DOHH2 (cell line): ENCODE measurements around the gene KRT2.

Source experiments
- H3F3A ChIP-seq: fragments of 200-600 bp; sonication (generic), shearing (Covaris generic); 2 replicates; pipeline ENCODE4 v1.6.0; 2016; ENCODE audit warnings: antibody characterized with exemption, mild to moderate bottlenecking; ENCODE audit not compliant: control insufficient read depth, insufficient read depth
- H3K27ac ChIP-seq: fragments of 200-600 bp; sonication (generic); 2 replicates; pipeline ENCODE4 v1.5.1; 2014; ENCODE audit warnings: low read depth, mild to moderate bottlenecking, low read length, moderate library complexity
- H3K27me3 ChIP-seq: fragments of 200-600 bp; sonication (generic); 2 replicates; pipeline ENCODE4 v1.6.1; 2014; ENCODE audit warnings: mild to moderate bottlenecking, low read length, mixed read lengths; ENCODE audit not compliant: control insufficient read depth
- H3K36me3 ChIP-seq: fragments of 200-600 bp; sonication (generic); 2 replicates; pipeline ENCODE4 v1.6.1; 2014; ENCODE audit warnings: mild to moderate bottlenecking, low read length, moderate library complexity, mixed read lengths; ENCODE audit not compliant: control insufficient read depth
- H3K4me1 ChIP-seq: fragments of 200-600 bp; sonication (generic); 2 replicates; pipeline ENCODE4 v1.6.1; 2014; ENCODE audit warnings: mild to moderate bottlenecking, low read length, mixed read lengths; ENCODE audit not compliant: control insufficient read depth
- H3K4me2 ChIP-seq: fragments of 200-600 bp; sonication (generic); 2 replicates; pipeline ENCODE4 v1.6.0; 2014; ENCODE audit warnings: mild to moderate bottlenecking, low read length, moderate library complexity
- H3K4me3 ChIP-seq: fragments of 200-600 bp; sonication (generic); 2 replicates; pipeline ENCODE4 v1.5.1; 2014; ENCODE audit warnings: mild to moderate bottlenecking, low read length, mixed read lengths
- H3K79me2 ChIP-seq: fragments of 200-600 bp; sonication (generic); 2 replicates; pipeline ENCODE4 v1.6.1; 2014; ENCODE audit warnings: mild to moderate bottlenecking, low read length, mixed read lengths; ENCODE audit not compliant: control insufficient read depth
- H3K9me2 ChIP-seq: fragments of 200-600 bp; sonication (generic); replicated peaks from 2 replicates; pipeline ENCODE4 v1.6.1; 2014; ENCODE audit warnings: mild to moderate bottlenecking, low read length, mixed read lengths; ENCODE audit not compliant: control insufficient read depth
- H3K9me3 ChIP-seq: fragments of 200-600 bp; sonication (generic); 2 replicates; pipeline ENCODE4 v1.6.1; 2014; ENCODE audit warnings: antibody characterized with exemption, low read length, mixed read lengths; ENCODE audit not compliant: control insufficient read depth, insufficient read depth
- H4K20me1 ChIP-seq: fragments of 200-600 bp; sonication (generic); 2 replicates; pipeline ENCODE4 v1.6.0; 2014; ENCODE audit warnings: low read depth, mild to moderate bottlenecking, antibody characterized with exemption, low read length, moderate library complexity; ENCODE audit not compliant: control insufficient read depth, insufficient read depth
- EZH2phosphoT487 ChIP-seq: fragments of 200-600 bp; sonication (generic); IDR thresholded peaks from 2 replicates; pipeline ENCODE4 v1.6.1; 2017; ENCODE audit warnings: borderline replicate concordance, mild to moderate bottlenecking, antibody characterized with exemption, low read length, moderate library complexity, mixed read lengths
- TF ChIP-seq, protein P1 (sequence below): fragments of 200-600 bp; sonication (generic); IDR thresholded peaks from one replicate; pipeline ENCODE4 v1.5.1; 2014; ENCODE audit warnings: antibody characterized with exemption, mild to moderate bottlenecking, low read depth, low read length; ENCODE audit not compliant: poor library complexity, severe bottlenecking

Gene KRT2

GRCh38 chr12:52615912-52616311 lies 36.1 kb downstream of the KRT2 start:
- Histone ChIP-seq H3K27me3 (peaks cover 13% of the 10 kb centered on the region), H3K27ac (no peak overlapping the region), H3K36me3 (no peaks in the 10 kb centered on the region), H3K4me1 (no peaks in the 10 kb centered on the region), H3K79me2 (no peaks in the 10 kb centered on the region), H3K4me2 (no peak overlapping the region), H4K20me1 (no peaks in the 10 kb centered on the region), H3K9me2 (no peaks in the 10 kb centered on the region), H3K4me3 (no peak overlapping the region), H3F3A (no peaks in the 10 kb centered on the region), H3K9me3 (no peaks in the 10 kb centered on the region)
- TF ChIP-seq, protein P1, sequence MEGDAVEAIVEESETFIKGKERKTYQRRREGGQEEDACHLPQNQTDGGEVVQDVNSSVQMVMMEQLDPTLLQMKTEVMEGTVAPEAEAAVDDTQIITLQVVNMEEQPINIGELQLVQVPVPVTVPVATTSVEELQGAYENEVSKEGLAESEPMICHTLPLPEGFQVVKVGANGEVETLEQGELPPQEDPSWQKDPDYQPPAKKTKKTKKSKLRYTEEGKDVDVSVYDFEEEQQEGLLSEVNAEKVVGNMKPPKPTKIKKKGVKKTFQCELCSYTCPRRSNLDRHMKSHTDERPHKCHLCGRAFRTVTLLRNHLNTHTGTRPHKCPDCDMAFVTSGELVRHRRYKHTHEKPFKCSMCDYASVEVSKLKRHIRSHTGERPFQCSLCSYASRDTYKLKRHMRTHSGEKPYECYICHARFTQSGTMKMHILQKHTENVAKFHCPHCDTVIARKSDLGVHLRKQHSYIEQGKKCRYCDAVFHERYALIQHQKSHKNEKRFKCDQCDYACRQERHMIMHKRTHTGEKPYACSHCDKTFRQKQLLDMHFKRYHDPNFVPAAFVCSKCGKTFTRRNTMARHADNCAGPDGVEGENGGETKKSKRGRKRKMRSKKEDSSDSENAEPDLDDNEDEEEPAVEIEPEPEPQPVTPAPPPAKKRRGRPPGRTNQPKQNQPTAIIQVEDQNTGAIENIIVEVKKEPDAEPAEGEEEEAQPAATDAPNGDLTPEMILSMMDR = no peak
- TF ChIP-seq EZH2phosphoT487 = no peak

GRCh38 chr12:52615208-52615868 lies 36.7 kb downstream of the KRT2 start:
- Histone ChIP-seq H3K4me2 (no peak overlapping the region), H3K4me3 (no peak overlapping the region), H3F3A (no peaks in the 10 kb centered on the region), H3K36me3 (no peaks in the 10 kb centered on the region), H3K9me3 (no peaks in the 10 kb centered on the region), H3K27me3 (peaks cover 10% of the 10 kb centered on the region; the same call in 1 of the 2 replicates), H3K9me2 (no peaks in the 10 kb centered on the region), H3K27ac (no peak overlapping the region), H3K79me2 (no peaks in the 10 kb centered on the region), H4K20me1 (no peaks in the 10 kb centered on the region), H3K4me1 (no peaks in the 10 kb centered on the region)
- TF ChIP-seq, protein P1 = no peak
- no peak for TF ChIP-seq EZH2phosphoT487

DNA sequence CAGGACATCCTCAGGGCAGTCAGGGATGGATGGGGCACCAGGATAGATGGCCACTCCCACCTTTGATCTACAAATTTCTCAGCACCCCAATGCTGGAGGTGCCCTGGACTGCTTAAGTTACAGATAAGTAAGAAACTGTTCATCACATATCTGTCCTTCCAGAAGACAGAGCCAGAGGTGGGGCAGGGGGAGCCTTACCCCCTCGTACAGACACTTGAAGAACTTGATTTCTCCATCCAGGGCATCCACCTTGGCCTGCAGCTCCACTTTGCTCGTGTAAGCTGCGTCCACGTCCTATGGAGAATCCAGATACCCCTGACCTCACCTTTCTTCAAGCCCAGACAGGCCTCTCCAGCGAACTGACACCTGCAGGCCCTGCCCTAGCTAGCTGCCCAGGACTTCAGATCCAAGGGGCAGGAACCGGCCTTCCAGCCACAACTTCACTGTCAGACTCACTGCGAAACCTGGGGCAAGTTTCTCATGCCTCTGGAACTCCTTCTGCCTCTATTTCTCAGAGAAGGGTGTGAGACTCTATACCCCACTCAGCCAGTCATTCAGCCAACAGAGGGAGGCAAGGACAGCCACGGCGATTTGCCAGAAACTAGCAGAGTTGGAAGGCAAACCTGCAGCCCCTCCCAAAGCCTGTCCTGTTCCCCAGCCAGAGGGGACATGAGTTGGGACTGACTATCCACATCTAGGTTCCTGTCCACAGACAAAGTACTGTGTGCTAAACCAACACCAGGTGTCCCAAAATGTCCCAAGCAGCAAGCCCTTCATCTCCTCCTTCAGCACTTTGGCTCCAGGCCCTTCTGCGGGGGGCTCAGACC lies 37.4 kb downstream of the KRT2 start:
- Histone ChIP-seq H3K27ac (no peak overlapping the region), H3F3A (no peaks in the 10 kb centered on the region)
- TF ChIP-seq, protein P1 = no peak
- TF ChIP-seq EZH2phosphoT487 = no peak

More for the DNA sequence above, 37.4 kb downstream of the KRT2 start:
- peaks cover 10% of the 10 kb centered on the region; the same call in 1 of the 2 replicates for H3K27me3 ChIP-seq
- no peaks in the 10 kb centered on the region for H3K79me2 ChIP-seq
- H3K4me1 ChIP-seq = no peaks in the 10 kb centered on the region
- no peaks in the 10 kb centered on the region for H3K36me3 ChIP-seq
- H3K9me2 ChIP-seq = no peaks in the 10 kb centered on the region
- no peak overlapping the region for H3K4me3 ChIP-seq
- H4K20me1 ChIP-seq = no peaks in the 10 kb centered on the region
- no peak overlapping the region for H3K4me2 ChIP-seq
- no peaks in the 10 kb centered on the region for H3K9me3 ChIP-seq
